ENCODE measurements around the gene WWP2. TPM values are rescaled to one million over a fixed set of nuclear protein-coding genes. Genes with fewer than 3 reads are reported as not detected.
A peak's percentile ranks its signal among the peaks of the same experiment; 100 is the strongest.
"Not testable (repeated sequence)": the region's sequence is repeated elsewhere in the genome, so short reads cannot be mapped to it uniquely, and the experiment has no call there.

WWP2 gene
- total RNA-seq, 4 donors from 2014 or later: 40.8 to 96.9 (median 84.3) TPM

GRCh38 chr16:69794486-69794885 lies 32.4 kb downstream of the WWP2 start:
- Histone ChIP-seq H3K27ac (no peak overlapping the region), H3K4me3 (no peak overlapping the region), H3K36me3 (peaks cover 0 to 26% (median 0%) of the 10 kb centered on the region in 3 donors), H3K27me3 (no peaks in the 10 kb centered on the region), H3K4me1 (peaks cover 0 to 21% (median 0%) of the 10 kb centered on the region in 4 donors), H3K9me3 (no peaks in the 10 kb centered on the region)
- no peak for TF ChIP-seq POLR2A (IDR thresholded peaks at IDR 0.05)
- TF ChIP-seq EP300 (IDR thresholded peaks at IDR 0.05): no peak
- TF ChIP-seq CTCF (IDR thresholded peaks at IDR 0.05): no peak
- 59 to 81% methylated on average over 2 of the region's 2 CpGs for WGBS, 2 donors
- no peak for DNase-seq (ENCODE audit: low spot score in 2 of 2)

GRCh38 chr16:69796285-69797118 lies 34.4 kb downstream of the WWP2 start:
- Histone ChIP-seq H3K4me3 (peak overlapping the region in 1 of 4 donors; percentile 27), H3K4me1 (peaks cover 0 to 28% (median 0%) of the 10 kb centered on the region in 4 donors), H3K27me3 (no peaks in the 10 kb centered on the region), H3K27ac (no peak overlapping the region), H3K36me3 (peaks cover 0 to 13% (median 0%) of the 10 kb centered on the region in 3 donors), H3K9me3 (no peaks in the 10 kb centered on the region)
- WGBS, 2 donors: 39 to 44% methylated on average over 19 of the region's 19 CpGs
- DNase-seq (ENCODE audit: low spot score in 2 of 2): peak in 1 of 2 donors; percentile 46
- TF ChIP-seq CTCF (IDR thresholded peaks at IDR 0.05): peak; percentile 87 to 91 (median 89)
- no peak for TF ChIP-seq POLR2A (IDR thresholded peaks at IDR 0.05)
- TF ChIP-seq EP300 (IDR thresholded peaks at IDR 0.05): peak in 1 of 2 donors; percentile 45

GRCh38 chr16:69798466-69798865 lies 36.3 kb downstream of the WWP2 start:
- Histone ChIP-seq H3K36me3 (peaks cover 0 to 24% (median 0%) of the 10 kb centered on the region in 3 donors), H3K4me1 (peaks cover 0 to 28% (median 0%) of the 10 kb centered on the region in 4 donors), H3K27ac (peak overlapping the region in 1 of 4 donors; percentile 60), H3K9me3 (no peaks in the 10 kb centered on the region), H3K27me3 (no peaks in the 10 kb centered on the region), H3K4me3 (no peak overlapping the region)
- WGBS, 2 donors: 18 to 28% methylated on average over 8 of the region's 8 CpGs
- no peak for DNase-seq (ENCODE audit: low spot score in 2 of 2)
- TF ChIP-seq POLR2A (IDR thresholded peaks at IDR 0.05) (no peak), EP300 (IDR thresholded peaks at IDR 0.05) (no peak), CTCF (IDR thresholded peaks at IDR 0.05) (peak in 3 of 5 experiments; percentile 11 to 14 (median 14))

- no peak for TF ChIP-seq EP300 (IDR thresholded peaks at IDR 0.05)
- no peak for TF ChIP-seq CTCF (IDR thresholded peaks at IDR 0.05)
- H3K4me1 ChIP-seq: peaks cover 0 to 28% (median 0%) of the 10 kb centered on the region in 4 donors
- no peaks in the 10 kb centered on the region for H3K27me3 ChIP-seq
- H3K9me3 ChIP-seq: no peaks in the 10 kb centered on the region
- no peak for DNase-seq (ENCODE audit: low spot score in 2 of 2)
- peaks cover 0 to 29% (median 0%) of the 10 kb centered on the region in 3 donors for H3K36me3 ChIP-seq
- WGBS, 2 donors: 62 to 69% methylated on average over 11 of the region's 11 CpGs
- H3K4me3 ChIP-seq: no peak overlapping the region
- peak overlapping the region in 2 of 4 donors; percentile 14 to 60 for H3K27ac ChIP-seq
These were observed 37.5 kb downstream of the WWP2 start for GRCh38 chr16:69799611-69800031.

GRCh38 chr16:69804297-69804696 lies 42.2 kb downstream of the WWP2 start:
- Histone ChIP-seq H3K27ac (no peak overlapping the region), H3K9me3 (no peaks in the 10 kb centered on the region), H3K36me3 (peaks cover 0 to 30% (median 0%) of the 10 kb centered on the region in 3 donors), H3K4me3 (no peak overlapping the region), H3K4me1 (peaks cover 0 to 9% (median 0%) of the 10 kb centered on the region in 4 donors), H3K27me3 (no peaks in the 10 kb centered on the region)
- no peak for DNase-seq (ENCODE audit: low spot score in 2 of 2)
- TF ChIP-seq CTCF (IDR thresholded peaks at IDR 0.05) (no peak), EP300 (IDR thresholded peaks at IDR 0.05) (no peak), POLR2A (IDR thresholded peaks at IDR 0.05) (no peak)
- 43 to 51% methylated on average over 1 of the region's 1 CpG for WGBS, 2 donors

- peaks cover 0 to 32% (median 0%) of the 10 kb centered on the region in 3 donors for H3K36me3 ChIP-seq
- H3K4me1 ChIP-seq; H3K4me3 ChIP-seq; H3K27ac ChIP-seq; H3K27me3 ChIP-seq; H3K9me3 ChIP-seq; DNase-seq (ENCODE audit: low spot score in 2 of 2): not testable (repeated sequence)
These were observed 44.6 kb downstream of the WWP2 start for GRCh38 chr16:69806776-69807175.

Data from tibial nerve (tissue), 4 donors.